GM21367 (cell line): ENCODE measurements around the gene ACKR1.

Experiments used
- ATAC-seq: cut with Tn5 transposase; IDR thresholded peaks from one replicate; pipeline ENCODE4 v1.9.1; 2021; ENCODE audit not compliant: unreplicated experiment

The ACKR1 gene

GRCh38 chr1:159204161-159205141 lies at the start of gene ACKR1:
ACKR1 (plus strand) TSS chr1:159204875; CDS start chr1:159204960, 85 bp downstream.
- ATAC-seq: no peak

GRCh38 chr1:159161001-159161718 lies 43.5 kb upstream of the ACKR1 start:
- peak; percentile 94 for ATAC-seq

- ATAC-seq: no peak
These were observed 43.0 kb upstream of the ACKR1 start for GRCh38 chr1:159161719-159162026.

GRCh38 chr1:159162516-159163265 lies 42.0 kb upstream of the ACKR1 start:
- no peak for ATAC-seq

GRCh38 chr1:159163614-159164228 lies 41.0 kb upstream of the ACKR1 start:
- no peak for ATAC-seq

GRCh38 chr1:159168043-159168442 lies 36.6 kb upstream of the ACKR1 start:
- ATAC-seq: no peak

GRCh38 chr1:159170639-159171038 lies 34.0 kb upstream of the ACKR1 start:
- no peak for ATAC-seq

GRCh38 chr1:159171254-159171687 lies 33.4 kb upstream of the ACKR1 start, which contains the start of gene CADM3:
CADM3 (plus strand) TSS chr1:159171615; CDS start chr1:159171766, 151 bp downstream.
- no peak for ATAC-seq

- no peak for ATAC-seq
These were observed 32.8 kb upstream of the ACKR1 start for GRCh38 chr1:159171688-159172501.

- ATAC-seq: no peak
These were observed 31.9 kb upstream of the ACKR1 start for GRCh38 chr1:159172614-159173291.

- ATAC-seq: no peak
These were observed 31.4 kb upstream of the ACKR1 start for GRCh38 chr1:159173320-159173719.

- no peak for ATAC-seq
These were observed 29.1 kb upstream of the ACKR1 start for GRCh38 chr1:159175571-159175970.

- ATAC-seq: no peak
These were observed 27.3 kb upstream of the ACKR1 start for GRCh38 chr1:159177272-159177907.

GRCh38 chr1:159179906-159180305 lies 24.8 kb upstream of the ACKR1 start:
- ATAC-seq: no peak

- no peak for ATAC-seq
These were observed 24.2 kb upstream of the ACKR1 start for GRCh38 chr1:159180516-159180915.

- ATAC-seq: no peak
These were observed 23.2 kb upstream of the ACKR1 start for GRCh38 chr1:159181328-159182024.

- no peak for ATAC-seq
These were observed 20.5 kb upstream of the ACKR1 start for GRCh38 chr1:159184201-159184600.

- no peak for ATAC-seq
These were observed 19.6 kb upstream of the ACKR1 start for GRCh38 chr1:159185121-159185520.
